PFSK-1 (cell line): Measurements from ENCODE around the gene NR4A2.

Experiments used
- FOXP2 ChIP-seq: optimal IDR thresholded peaks from 2 replicates; pipeline ENCODE3; 2011; ENCODE audit warnings: borderline replicate concordance, control low read depth, inconsistent platforms; ENCODE audit not compliant: insufficient read depth; ENCODE audit errors: extremely low read length, extremely low read depth
- POLR2AphosphoS5 ChIP-seq: IDR thresholded peaks from 2 replicates; pipeline ENCODE4 v1.6.1; 2012; ENCODE audit warnings: low read depth, mild to moderate bottlenecking, control low read depth, low read length, moderate library complexity
- SIN3A ChIP-seq: IDR thresholded peaks from 2 replicates; pipeline ENCODE4 v1.6.1; 2012; ENCODE audit warnings: mild to moderate bottlenecking, low read length, moderate library complexity, borderline replicate concordance; ENCODE audit not compliant: insufficient read depth
- TAF1 ChIP-seq: IDR thresholded peaks from 2 replicates; pipeline ENCODE4 v1.6.1; 2012; ENCODE audit warnings: low read length, control low read depth, borderline replicate concordance; ENCODE audit not compliant: insufficient read depth
- TF ChIP-seq, protein P1 (sequence below), 2 experiments: IDR thresholded peaks; 2 replicates each; pipeline versions ENCODE4 v1.6.1 to v1.8.0; 2011 to 2012; ENCODE audit warnings: low read depth in 2 of 2, low read length in 2 of 2, control low read depth in 1 of 2, inconsistent platforms in 1 of 2, mild to moderate bottlenecking in 1 of 2, moderate library complexity in 1 of 2; ENCODE audit not compliant: insufficient read depth in 1 of 2

The NR4A2 gene

DNA sequence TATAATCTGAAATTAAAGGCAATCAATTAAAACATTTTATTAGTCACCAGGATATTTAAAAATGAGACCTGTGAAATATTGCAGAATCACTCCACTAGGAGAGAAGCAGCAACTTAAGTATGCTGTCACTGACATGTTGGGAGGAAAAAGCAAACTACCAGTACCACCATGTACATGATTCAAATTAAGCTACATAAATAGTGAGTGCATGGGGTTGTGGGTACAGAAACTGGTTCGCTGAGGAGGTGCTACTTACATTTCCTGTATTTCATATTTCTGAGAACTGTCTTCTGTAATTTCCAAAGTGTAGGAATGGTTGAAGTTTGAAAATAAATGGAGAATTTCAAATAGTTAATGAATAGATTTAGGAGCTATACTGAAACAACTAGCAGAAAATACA, 7.9 kb upstream of the NR4A2 start:
- TF ChIP-seq FOXP2 (no peak), SIN3A (no peak), POLR2AphosphoS5 (no peak), TAF1 (no peak)
- TF ChIP-seq, protein P1, sequence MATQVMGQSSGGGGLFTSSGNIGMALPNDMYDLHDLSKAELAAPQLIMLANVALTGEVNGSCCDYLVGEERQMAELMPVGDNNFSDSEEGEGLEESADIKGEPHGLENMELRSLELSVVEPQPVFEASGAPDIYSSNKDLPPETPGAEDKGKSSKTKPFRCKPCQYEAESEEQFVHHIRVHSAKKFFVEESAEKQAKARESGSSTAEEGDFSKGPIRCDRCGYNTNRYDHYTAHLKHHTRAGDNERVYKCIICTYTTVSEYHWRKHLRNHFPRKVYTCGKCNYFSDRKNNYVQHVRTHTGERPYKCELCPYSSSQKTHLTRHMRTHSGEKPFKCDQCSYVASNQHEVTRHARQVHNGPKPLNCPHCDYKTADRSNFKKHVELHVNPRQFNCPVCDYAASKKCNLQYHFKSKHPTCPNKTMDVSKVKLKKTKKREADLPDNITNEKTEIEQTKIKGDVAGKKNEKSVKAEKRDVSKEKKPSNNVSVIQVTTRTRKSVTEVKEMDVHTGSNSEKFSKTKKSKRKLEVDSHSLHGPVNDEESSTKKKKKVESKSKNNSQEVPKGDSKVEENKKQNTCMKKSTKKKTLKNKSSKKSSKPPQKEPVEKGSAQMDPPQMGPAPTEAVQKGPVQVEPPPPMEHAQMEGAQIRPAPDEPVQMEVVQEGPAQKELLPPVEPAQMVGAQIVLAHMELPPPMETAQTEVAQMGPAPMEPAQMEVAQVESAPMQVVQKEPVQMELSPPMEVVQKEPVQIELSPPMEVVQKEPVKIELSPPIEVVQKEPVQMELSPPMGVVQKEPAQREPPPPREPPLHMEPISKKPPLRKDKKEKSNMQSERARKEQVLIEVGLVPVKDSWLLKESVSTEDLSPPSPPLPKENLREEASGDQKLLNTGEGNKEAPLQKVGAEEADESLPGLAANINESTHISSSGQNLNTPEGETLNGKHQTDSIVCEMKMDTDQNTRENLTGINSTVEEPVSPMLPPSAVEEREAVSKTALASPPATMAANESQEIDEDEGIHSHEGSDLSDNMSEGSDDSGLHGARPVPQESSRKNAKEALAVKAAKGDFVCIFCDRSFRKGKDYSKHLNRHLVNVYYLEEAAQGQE (IDR thresholded peaks at IDR 0.05; ENCODE audit: insufficient read depth in 1 of 2, low read depth in 2 of 2, low read length in 2 of 2) = no peak

DNA sequence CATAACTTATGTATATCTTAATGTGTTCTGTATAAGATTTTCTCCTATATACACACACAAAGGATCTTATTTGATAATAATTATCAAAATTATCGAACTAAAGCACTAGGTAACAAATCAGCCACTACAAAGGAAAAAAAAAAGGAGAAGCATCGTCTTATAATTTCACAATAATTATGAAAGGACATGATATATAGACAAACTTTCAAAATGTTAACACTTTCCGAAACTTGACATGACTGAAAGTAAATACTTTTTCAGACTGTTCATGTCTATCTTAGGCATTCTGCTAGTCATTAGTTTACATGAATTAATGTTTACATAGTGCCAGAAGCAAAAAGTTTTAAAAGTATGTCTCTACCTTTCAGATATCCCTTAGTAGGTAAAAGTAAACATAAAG, 7.3 kb upstream of the NR4A2 start:
- TF ChIP-seq SIN3A = no peak
- TF ChIP-seq, protein P1 (IDR thresholded peaks at IDR 0.05; ENCODE audit: insufficient read depth in 1 of 2, low read depth in 2 of 2, low read length in 2 of 2) = no peak

DNA sequence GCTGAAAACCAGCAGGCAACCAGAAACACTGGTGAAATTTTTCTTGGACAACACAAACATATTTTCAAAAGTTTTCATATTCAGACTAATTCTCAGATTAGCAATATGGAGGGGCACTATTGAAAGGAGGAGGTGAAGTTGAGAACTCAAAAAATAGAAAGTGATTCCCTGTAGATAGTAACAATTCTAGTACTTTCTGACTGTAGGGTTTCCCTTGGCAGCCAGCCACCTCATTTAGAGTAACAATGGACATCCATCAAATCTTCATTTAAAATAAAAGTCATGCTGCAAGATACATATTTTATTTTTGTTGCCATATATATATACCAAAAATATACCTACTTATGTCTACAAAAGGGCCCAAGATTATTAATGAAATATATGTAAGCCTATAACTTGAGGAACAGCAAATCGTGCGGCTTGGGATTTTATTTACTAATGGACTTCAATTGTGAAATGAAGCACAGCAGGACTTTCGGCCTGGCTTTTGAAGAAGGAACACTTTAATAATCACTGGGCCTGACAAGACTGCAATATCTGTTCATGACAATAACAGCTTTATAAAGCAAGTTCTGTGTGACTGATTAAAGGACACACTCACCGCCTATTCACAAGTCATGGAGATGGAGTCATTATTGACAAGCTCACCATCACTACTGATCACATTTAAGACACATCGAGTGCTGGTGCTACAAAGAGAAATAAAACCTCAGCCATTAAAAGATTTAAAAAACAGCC, 6.8 kb upstream of the NR4A2 start:
- no peak for TF ChIP-seq SIN3A
- TF ChIP-seq, protein P1 (IDR thresholded peaks at IDR 0.05; ENCODE audit: insufficient read depth in 1 of 2, low read depth in 2 of 2, low read length in 2 of 2) = no peak

DNA sequence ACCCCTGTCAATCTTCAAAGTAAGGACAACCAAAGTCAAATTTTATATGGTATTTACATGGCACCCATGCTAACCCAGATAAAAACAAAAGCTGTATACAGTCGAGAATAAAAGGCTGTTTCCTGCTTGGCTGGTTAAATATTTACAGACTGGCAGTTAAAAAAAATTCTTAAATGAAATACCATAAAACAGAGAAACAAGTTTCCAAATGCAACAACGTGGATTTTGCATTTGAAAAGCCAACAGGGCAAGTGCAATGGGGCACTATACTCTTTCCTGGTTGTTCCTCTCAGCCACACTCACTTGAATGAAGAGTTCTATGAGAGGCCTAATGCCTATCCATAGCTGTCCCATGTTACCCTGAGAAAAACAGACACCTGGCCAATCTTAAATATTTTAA, 6.1 kb upstream of the NR4A2 start:
- TF ChIP-seq, protein P1 (IDR thresholded peaks at IDR 0.05; ENCODE audit: insufficient read depth in 1 of 2, low read depth in 2 of 2, low read length in 2 of 2) = no peak
- TF ChIP-seq SIN3A (no peak), TAF1 (no peak), FOXP2 (no peak), POLR2AphosphoS5 (no peak)
